ENCODE data around the gene HMG20A. TPM values are rescaled to one million over a fixed set of nuclear protein-coding genes. Genes with fewer than 3 reads are reported as not detected.

The HMG20A gene
- total RNA-seq, 1 donor = 26.4 TPM

GRCh38 chr15:77473328-77473727 is 52.6 kb downstream of the HMG20A start:
- DNase-seq (ENCODE audit: low read depth in 2 of 3, low spot score in 2 of 3) = no peak

GRCh38 chr15:77474310-77474988 is 53.8 kb downstream of the HMG20A start:
- no peak for DNase-seq (ENCODE audit: low read depth in 2 of 3, low spot score in 2 of 3)

- no peak for DNase-seq (ENCODE audit: low read depth in 2 of 3, low spot score in 2 of 3)
Measured at GRCh38 chr15:77475001-77475400, 54.3 kb downstream of the HMG20A start.

GRCh38 chr15:77475898-77476297 is 55.2 kb downstream of the HMG20A start:
- DNase-seq (ENCODE audit: low read depth in 2 of 3, low spot score in 2 of 3) = no peak

- DNase-seq (ENCODE audit: low read depth in 2 of 3, low spot score in 2 of 3) = no peak
Measured at GRCh38 chr15:77476995-77477394, 56.3 kb downstream of the HMG20A start.

- no peak for DNase-seq (ENCODE audit: low read depth in 2 of 3, low spot score in 2 of 3)
Measured at GRCh38 chr15:77478051-77478450, 57.4 kb downstream of the HMG20A start.

GRCh38 chr15:77479015-77479414 is 58.3 kb downstream of the HMG20A start:
- no peak for DNase-seq (ENCODE audit: low read depth in 2 of 3, low spot score in 2 of 3)

GRCh38 chr15:77480859-77481633 is 60.4 kb downstream of the HMG20A start:
- DNase-seq (ENCODE audit: low read depth in 2 of 3, low spot score in 2 of 3) = no peak

GRCh38 chr15:77481670-77482069 is 61.0 kb downstream of the HMG20A start:
- DNase-seq (ENCODE audit: low read depth in 2 of 3, low spot score in 2 of 3) = no peak

GRCh38 chr15:77482570-77482969 is 61.9 kb downstream of the HMG20A start:
- DNase-seq (ENCODE audit: low read depth in 2 of 3, low spot score in 2 of 3) = no peak

- no peak for DNase-seq (ENCODE audit: low read depth in 2 of 3, low spot score in 2 of 3)
Measured at GRCh38 chr15:77483425-77484140, 62.9 kb downstream of the HMG20A start.

GRCh38 chr15:77484994-77485393 is 64.3 kb downstream of the HMG20A start:
- DNase-seq (ENCODE audit: low read depth in 2 of 3, low spot score in 2 of 3) = no peak

GRCh38 chr15:77486542-77487468 is 66.1 kb downstream of the HMG20A start:
- no peak for DNase-seq (ENCODE audit: low read depth in 2 of 3, low spot score in 2 of 3)

- DNase-seq (ENCODE audit: low read depth in 2 of 3, low spot score in 2 of 3) = no peak
Measured at GRCh38 chr15:77487469-77487842, 66.8 kb downstream of the HMG20A start.

GRCh38 chr15:77487888-77488287 is 67.2 kb downstream of the HMG20A start:
- DNase-seq (ENCODE audit: low read depth in 2 of 3, low spot score in 2 of 3) = no peak

GRCh38 chr15:77489647-77490046 is 69.0 kb downstream of the HMG20A start:
- no peak for DNase-seq (ENCODE audit: low read depth in 2 of 3, low spot score in 2 of 3)

- peak in 2 of 3 donors; percentile 54 to 66 for DNase-seq (ENCODE audit: low read depth in 2 of 3, low spot score in 2 of 3)
Measured at GRCh38 chr15:77493324-77493907, 72.7 kb downstream of the HMG20A start.

- DNase-seq (ENCODE audit: low read depth in 2 of 3, low spot score in 2 of 3) = no peak
Measured at GRCh38 chr15:77494073-77494867, 73.6 kb downstream of the HMG20A start.

GRCh38 chr15:77494964-77495363 is 74.3 kb downstream of the HMG20A start:
- no peak for DNase-seq (ENCODE audit: low read depth in 2 of 3, low spot score in 2 of 3)

Data from hematopoietic multipotent progenitor cell (in vitro differentiated cells).